ENCODE data around the gene PLEKHM3. TPM values are rescaled to one million over a fixed set of nuclear protein-coding genes. Genes with fewer than 3 reads are reported as not detected.

Gene PLEKHM3
- total and polyA plus RNA-seq, 2 of the 13 experiments (the other 11 are each of a cell fraction or from before 2014, with no cell fraction given), result 4.5 to 4.7 TPM

DNA sequence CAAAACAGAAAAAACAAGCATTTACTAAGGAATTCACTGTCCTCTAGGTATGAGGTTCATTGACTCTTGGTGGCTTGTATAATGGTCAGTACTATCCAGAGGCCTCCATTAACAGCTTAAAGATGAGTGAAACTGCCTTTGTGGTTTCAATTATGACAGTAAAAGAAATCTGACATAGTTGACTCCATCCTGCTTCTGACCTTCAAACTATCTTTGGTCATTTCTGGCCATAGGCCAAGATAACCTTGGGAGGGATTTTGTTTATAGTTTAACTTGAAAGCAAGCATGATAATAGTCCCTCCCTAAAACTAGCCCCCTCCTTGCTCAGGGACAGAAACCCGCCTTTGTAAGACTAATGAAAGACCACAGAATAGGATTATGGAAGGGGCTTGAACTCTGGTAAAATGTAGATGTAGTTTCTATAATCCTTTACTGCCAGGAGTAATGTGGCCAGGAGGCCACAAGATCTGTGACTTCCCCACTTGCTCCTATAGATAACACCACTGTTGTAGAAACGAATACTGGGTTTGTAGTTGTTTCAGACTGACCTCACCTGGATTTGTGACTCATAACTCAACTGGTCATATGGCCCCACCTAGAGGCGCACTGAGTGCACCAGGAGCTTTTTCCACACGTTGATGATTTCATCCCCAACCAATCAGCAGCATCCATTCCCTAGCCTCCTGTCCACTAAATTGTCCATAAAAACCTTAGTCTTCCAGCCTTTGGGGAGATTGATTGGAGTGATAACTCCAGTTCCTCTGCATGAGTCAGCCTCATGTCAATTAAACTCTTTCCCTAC lies 8.6 kb upstream of the PLEKHM3 start (continued):
- TF ChIP-seq MAF1 (CRISPR knock-in tag; IDR thresholded peaks at IDR 0.05; ENCODE audit: borderline replicate concordance) (no peak), KDM5A (IDR thresholded peaks at IDR 0.05; ENCODE audit: borderline replicate concordance, low read length) (peak; percentile 32; the same call in 1 of the 2 replicates), BRCA1 (CRISPR knock-in tag; IDR thresholded peaks at IDR 0.05) (no peak), ZNF354B (CRISPR knock-in tag; IDR thresholded peaks at IDR 0.05) (no peak), ZNF574 (CRISPR knock-in tag; IDR thresholded peaks at IDR 0.05) (peak; percentile 46; the same call in 1 of the 2 replicates), ZNF33A (CRISPR knock-in tag; IDR thresholded peaks at IDR 0.05; ENCODE audit: borderline replicate concordance) (no peak), ZNF530 (CRISPR knock-in tag; IDR thresholded peaks at IDR 0.05; ENCODE audit: low read depth) (no peak), ELK4 (CRISPR knock-in tag; IDR thresholded peaks at IDR 0.05; ENCODE audit: borderline replicate concordance) (no peak), SOX13 (IDR thresholded peaks at IDR 0.05) (no peak), SOX13 (CRISPR knock-in tag; conservative IDR thresholded peaks at IDR 0.05 in 1 of 2, IDR thresholded peaks at IDR 0.05 in 1 of 2) (peak in 1 of 2 experiments; percentile 42; a peak in 1 of 4 replicates), NFKBIZ (CRISPR knock-in tag; IDR thresholded peaks at IDR 0.05) (0 out of 2 replicates have a peak, but pooled peaks have one; percentile 8), ZNF256 (CRISPR knock-in tag; conservative IDR thresholded peaks at IDR 0.05) (no peak), CCDC6 (CRISPR knock-in tag; IDR thresholded peaks at IDR 0.05) (no peak), FOXJ3 (CRISPR knock-in tag; IDR thresholded peaks at IDR 0.05; ENCODE audit: borderline replicate concordance) (peak; percentile 73), ZNF710 (CRISPR knock-in tag; IDR thresholded peaks at IDR 0.05; ENCODE audit: borderline replicate concordance) (peak; percentile 45; the same call in 1 of the 2 replicates), ZNF839 (CRISPR knock-in tag; IDR thresholded peaks at IDR 0.05; ENCODE audit: borderline replicate concordance) (no peak), ZNF121 (CRISPR knock-in tag; IDR thresholded peaks at IDR 0.05) (0 out of 2 replicates have a peak, but pooled peaks have one; percentile 18), ZFP62 (CRISPR knock-in tag; IDR thresholded peaks at IDR 0.05) (no peak), NRL (CRISPR knock-in tag; IDR thresholded peaks at IDR 0.05; ENCODE audit: borderline replicate concordance) (no peak), ZNF124 (CRISPR knock-in tag; IDR thresholded peaks at IDR 0.05) (peak; percentile 46; the same call in 1 of the 2 replicates), ZNF564 (CRISPR knock-in tag; IDR thresholded peaks at IDR 0.05) (no peak), ADNP (CRISPR knock-in tag; IDR thresholded peaks at IDR 0.05) (no peak), ZNF3 (CRISPR knock-in tag; IDR thresholded peaks at IDR 0.05) (no peak)
- TF ChIP-seq, protein P1, sequence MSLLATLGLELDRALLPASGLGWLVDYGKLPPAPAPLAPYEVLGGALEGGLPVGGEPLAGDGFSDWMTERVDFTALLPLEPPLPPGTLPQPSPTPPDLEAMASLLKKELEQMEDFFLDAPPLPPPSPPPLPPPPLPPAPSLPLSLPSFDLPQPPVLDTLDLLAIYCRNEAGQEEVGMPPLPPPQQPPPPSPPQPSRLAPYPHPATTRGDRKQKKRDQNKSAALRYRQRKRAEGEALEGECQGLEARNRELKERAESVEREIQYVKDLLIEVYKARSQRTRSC (CRISPR knock-in tag; IDR thresholded peaks at IDR 0.05; ENCODE audit: low read depth), result no peak

All from HepG2 (cell line).